ENCODE measurements around the gene PARP15. TPM values are rescaled to one million over a fixed set of nuclear protein-coding genes. Genes with fewer than 3 reads are reported as not detected.

Gene PARP15
- total RNA-seq, 1 experiment from 2014 or later, result 0.12 TPM

DNA sequence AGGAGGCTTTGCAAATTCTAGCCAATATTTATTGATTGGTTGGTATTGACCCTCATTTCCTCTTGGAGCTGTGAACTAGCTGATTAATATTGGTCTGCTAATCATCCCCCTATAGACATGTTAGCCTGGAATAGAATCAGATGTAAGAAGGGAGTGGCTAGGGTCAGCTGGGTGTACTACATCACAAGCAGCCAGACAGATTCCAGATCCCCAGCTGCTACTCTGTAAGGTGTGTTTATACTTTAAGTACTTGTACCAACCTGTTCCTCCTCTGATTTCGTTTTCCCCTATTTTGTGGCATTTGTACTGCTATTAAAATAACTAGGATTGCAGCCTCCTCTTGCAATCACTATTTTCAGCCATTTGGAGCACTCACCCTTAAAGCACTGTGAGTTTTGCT, 49.9 kb downstream of the PARP15 start:
- TF ChIP-seq SRF (IDR thresholded peaks at IDR 0.05; ENCODE audit: low read depth) (no peak), EZH2phosphoT487 (IDR thresholded peaks at IDR 0.05; ENCODE audit: borderline replicate concordance) (no peak), CBX3 (IDR thresholded peaks at IDR 0.05; ENCODE audit: low read depth) (no peak), TCF7L2 (IDR thresholded peaks at IDR 0.05; ENCODE audit: borderline replicate concordance, extremely low read depth, insufficient read depth, insufficient read length) (no peak), ELF1 (IDR thresholded peaks at IDR 0.05; ENCODE audit: borderline replicate concordance, low read depth) (no peak), POLR2AphosphoS5 (IDR thresholded peaks at IDR 0.05; ENCODE audit: low read depth, low read length) (no peak), ZNF274 (IDR thresholded peaks at IDR 0.05; ENCODE audit: low read depth, low read length) (no peak), YY1 (IDR thresholded peaks at IDR 0.05; ENCODE audit: extremely low read depth, insufficient replicate concordance, low read depth, low read length) (no peak), CEBPB (IDR thresholded peaks at IDR 0.05; ENCODE audit: low read depth) (no peak), SIN3A (IDR thresholded peaks at IDR 0.05; ENCODE audit: low read depth) (no peak), POLR2A (IDR thresholded peaks at IDR 0.05; ENCODE audit: borderline replicate concordance, extremely low read depth, insufficient read depth, insufficient read length) (no peak), RAD21 (IDR thresholded peaks at IDR 0.05; ENCODE audit: low read depth) (no peak), EGR1 (IDR thresholded peaks at IDR 0.05; ENCODE audit: low read depth) (no peak), ZFX (IDR thresholded peaks at IDR 0.05) (no peak)
- TF ChIP-seq, protein P1, sequence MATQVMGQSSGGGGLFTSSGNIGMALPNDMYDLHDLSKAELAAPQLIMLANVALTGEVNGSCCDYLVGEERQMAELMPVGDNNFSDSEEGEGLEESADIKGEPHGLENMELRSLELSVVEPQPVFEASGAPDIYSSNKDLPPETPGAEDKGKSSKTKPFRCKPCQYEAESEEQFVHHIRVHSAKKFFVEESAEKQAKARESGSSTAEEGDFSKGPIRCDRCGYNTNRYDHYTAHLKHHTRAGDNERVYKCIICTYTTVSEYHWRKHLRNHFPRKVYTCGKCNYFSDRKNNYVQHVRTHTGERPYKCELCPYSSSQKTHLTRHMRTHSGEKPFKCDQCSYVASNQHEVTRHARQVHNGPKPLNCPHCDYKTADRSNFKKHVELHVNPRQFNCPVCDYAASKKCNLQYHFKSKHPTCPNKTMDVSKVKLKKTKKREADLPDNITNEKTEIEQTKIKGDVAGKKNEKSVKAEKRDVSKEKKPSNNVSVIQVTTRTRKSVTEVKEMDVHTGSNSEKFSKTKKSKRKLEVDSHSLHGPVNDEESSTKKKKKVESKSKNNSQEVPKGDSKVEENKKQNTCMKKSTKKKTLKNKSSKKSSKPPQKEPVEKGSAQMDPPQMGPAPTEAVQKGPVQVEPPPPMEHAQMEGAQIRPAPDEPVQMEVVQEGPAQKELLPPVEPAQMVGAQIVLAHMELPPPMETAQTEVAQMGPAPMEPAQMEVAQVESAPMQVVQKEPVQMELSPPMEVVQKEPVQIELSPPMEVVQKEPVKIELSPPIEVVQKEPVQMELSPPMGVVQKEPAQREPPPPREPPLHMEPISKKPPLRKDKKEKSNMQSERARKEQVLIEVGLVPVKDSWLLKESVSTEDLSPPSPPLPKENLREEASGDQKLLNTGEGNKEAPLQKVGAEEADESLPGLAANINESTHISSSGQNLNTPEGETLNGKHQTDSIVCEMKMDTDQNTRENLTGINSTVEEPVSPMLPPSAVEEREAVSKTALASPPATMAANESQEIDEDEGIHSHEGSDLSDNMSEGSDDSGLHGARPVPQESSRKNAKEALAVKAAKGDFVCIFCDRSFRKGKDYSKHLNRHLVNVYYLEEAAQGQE (IDR thresholded peaks at IDR 0.05; ENCODE audit: low read depth), result no peak
- TF ChIP-seq, protein P2, sequence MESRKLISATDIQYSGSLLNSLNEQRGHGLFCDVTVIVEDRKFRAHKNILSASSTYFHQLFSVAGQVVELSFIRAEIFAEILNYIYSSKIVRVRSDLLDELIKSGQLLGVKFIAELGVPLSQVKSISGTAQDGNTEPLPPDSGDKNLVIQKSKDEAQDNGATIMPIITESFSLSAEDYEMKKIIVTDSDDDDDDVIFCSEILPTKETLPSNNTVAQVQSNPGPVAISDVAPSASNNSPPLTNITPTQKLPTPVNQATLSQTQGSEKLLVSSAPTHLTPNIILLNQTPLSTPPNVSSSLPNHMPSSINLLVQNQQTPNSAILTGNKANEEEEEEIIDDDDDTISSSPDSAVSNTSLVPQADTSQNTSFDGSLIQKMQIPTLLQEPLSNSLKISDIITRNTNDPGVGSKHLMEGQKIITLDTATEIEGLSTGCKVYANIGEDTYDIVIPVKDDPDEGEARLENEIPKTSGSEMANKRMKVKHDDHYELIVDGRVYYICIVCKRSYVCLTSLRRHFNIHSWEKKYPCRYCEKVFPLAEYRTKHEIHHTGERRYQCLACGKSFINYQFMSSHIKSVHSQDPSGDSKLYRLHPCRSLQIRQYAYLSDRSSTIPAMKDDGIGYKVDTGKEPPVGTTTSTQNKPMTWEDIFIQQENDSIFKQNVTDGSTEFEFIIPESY (IDR thresholded peaks at IDR 0.05; ENCODE audit: extremely low read depth, insufficient replicate concordance, low read length), result no peak
- TF ChIP-seq, protein P3, sequence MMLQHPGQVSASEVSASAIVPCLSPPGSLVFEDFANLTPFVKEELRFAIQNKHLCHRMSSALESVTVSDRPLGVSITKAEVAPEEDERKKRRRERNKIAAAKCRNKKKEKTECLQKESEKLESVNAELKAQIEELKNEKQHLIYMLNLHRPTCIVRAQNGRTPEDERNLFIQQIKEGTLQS (IDR thresholded peaks at IDR 0.05), result no peak
- TF ChIP-seq, protein P4, sequence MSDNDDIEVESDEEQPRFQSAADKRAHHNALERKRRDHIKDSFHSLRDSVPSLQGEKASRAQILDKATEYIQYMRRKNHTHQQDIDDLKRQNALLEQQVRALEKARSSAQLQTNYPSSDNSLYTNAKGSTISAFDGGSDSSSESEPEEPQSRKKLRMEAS (IDR thresholded peaks at IDR 0.05), result no peak
- no peaks in the 10 kb centered on the region for H4K20me1 ChIP-seq (ENCODE audit: insufficient read depth)
- no peak overlapping the region for H2AFZ ChIP-seq (ENCODE audit: low read depth, low read length, poor library complexity, severe bottlenecking)
- no peaks in the 10 kb centered on the region for H3K4me1 ChIP-seq (ENCODE audit: control insufficient read depth in 1 of 2, insufficient read depth in 2 of 2, low read length in 2 of 2)
- H3K9me3 ChIP-seq (ENCODE audit: control insufficient read depth in 1 of 2, insufficient read depth in 1 of 2, low read depth in 1 of 2, low read length in 2 of 2), result no peaks in the 10 kb centered on the region
- ChIA-PET CTCF (no interaction called here), RAD21 (ENCODE audit: low non-redundant PET in 1 of 2, low total read pairs in 2 of 2, uncharacterized antibody in 2 of 2, unreplicated experiment in 2 of 2) (no interaction called here), POLR2A (no interaction called here)
- H3K27ac ChIP-seq (ENCODE audit: low read depth, low read length), result no peak overlapping the region
- BruUV-seq (replicated peaks), result no TSS peak
- no peaks in the 10 kb centered on the region for H3K36me3 ChIP-seq (ENCODE audit: control insufficient read depth in 1 of 2, insufficient read depth in 2 of 2, low read length in 2 of 2)
- H3K9ac ChIP-seq (ENCODE audit: low read length), result no peak overlapping the region
- no peaks in the 10 kb centered on the region for H3K79me2 ChIP-seq (ENCODE audit: insufficient read depth, low read length)
- no peaks in the 10 kb centered on the region for H3K27me3 ChIP-seq (ENCODE audit: insufficient read depth, low read length)
- ATAC-seq (no peak), DNase-seq (ENCODE audit: low read depth, low spot score) (no peak)
- no peak overlapping the region for H3K4me2 ChIP-seq (ENCODE audit: low read length)
- intact Hi-C loops (cut with micrococcal nuclease), result no loop called here
- H3K9me2 ChIP-seq (ENCODE audit: insufficient read depth), result no peaks in the 10 kb centered on the region
- no peak overlapping the region for H3K4me3 ChIP-seq (replicated peaks in 1 of 2; ENCODE audit: low read depth in 1 of 2, low read length in 2 of 2)
